Measurements from ENCODE around the gene OR52N5.

The OR52N5 gene

DNA sequence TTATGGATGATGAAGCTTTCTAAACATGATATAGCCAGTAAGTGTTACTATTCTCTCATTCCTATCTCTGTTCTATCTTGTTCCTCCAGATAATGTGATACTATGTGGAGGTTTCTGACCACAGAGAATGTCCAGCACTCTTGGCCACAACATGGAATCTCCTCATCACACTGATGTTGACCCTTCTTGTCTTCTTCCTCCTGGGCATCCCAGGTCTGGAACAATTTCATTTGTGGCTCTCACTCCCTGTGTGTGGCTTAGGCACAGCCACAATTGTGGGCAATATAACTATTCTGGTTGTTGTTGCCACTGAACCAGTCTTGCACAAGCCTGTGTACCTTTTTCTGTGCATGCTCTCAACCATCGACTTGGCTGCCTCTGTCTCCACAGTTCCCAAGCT lies 56.8 kb downstream of the OR52N5 start:
- DNase-seq (ENCODE audit: low read depth in 3 of 3, low spot score in 1 of 3): no peak

All from stimulated activated CD4-positive, alpha-beta T cell treated with anti-CD3 and anti-CD28 coated beads, TNF-alpha, amount 100 ng/mL, for 1 hour (primary cell).